Osteocyte (in vitro differentiated cells): ENCODE data around the gene SMARCA4. TPM values are rescaled to one million over a fixed set of nuclear protein-coding genes. Genes with fewer than 3 reads are reported as not detected.

Experiments
- DNase-seq: peaks from one replicate; pipeline ENCODE4 v3.0.0; 2021; ENCODE audit warnings: mixed read lengths; ENCODE audit not compliant: unreplicated experiment; ENCODE audit errors: extremely low spot score
- H3K27ac Mint-ChIP-seq: one replicate; pipeline ENCODE4 v1.8.0; 2021; ENCODE audit warnings: mild to moderate bottlenecking, mixed read lengths; ENCODE audit not compliant: unreplicated experiment
- H3K27me3 Mint-ChIP-seq: one replicate; pipeline ENCODE4 v1.8.0; 2021; ENCODE audit warnings: mixed read lengths; ENCODE audit not compliant: unreplicated experiment
- H3K36me3 Mint-ChIP-seq: one replicate; pipeline ENCODE4 v1.8.0; 2021; ENCODE audit warnings: mixed read lengths; ENCODE audit not compliant: unreplicated experiment
- H3K4me1 Mint-ChIP-seq: one replicate; pipeline ENCODE4 v1.8.0; 2021; ENCODE audit warnings: mixed read lengths; ENCODE audit not compliant: unreplicated experiment
- H3K4me3 Mint-ChIP-seq: one replicate; pipeline ENCODE4 v1.8.0; 2021; ENCODE audit warnings: mild to moderate bottlenecking, moderate library complexity, mixed read lengths; ENCODE audit not compliant: unreplicated experiment
- H3K9me3 Mint-ChIP-seq: one replicate; pipeline ENCODE4 v1.8.0; 2021; ENCODE audit warnings: mixed read lengths; ENCODE audit not compliant: unreplicated experiment
- total RNA-seq: library from RNA; stranded (reverse); gene quantifications from 2 replicates; pipeline ENCODE4 v1.2.1, GENCODE V29; 2021
- TF ChIP-seq, protein P1 (sequence below): fragments of 200-600 bp; sonication (generic); IDR thresholded peaks from 2 replicates; pipeline ENCODE4 v1.5.0; 2021; ENCODE audit warnings: antibody characterized with exemption, mild to moderate bottlenecking, moderate library complexity

Gene SMARCA4
- total RNA-seq, 1 donor from 2014 or later = 131 TPM

DNA sequence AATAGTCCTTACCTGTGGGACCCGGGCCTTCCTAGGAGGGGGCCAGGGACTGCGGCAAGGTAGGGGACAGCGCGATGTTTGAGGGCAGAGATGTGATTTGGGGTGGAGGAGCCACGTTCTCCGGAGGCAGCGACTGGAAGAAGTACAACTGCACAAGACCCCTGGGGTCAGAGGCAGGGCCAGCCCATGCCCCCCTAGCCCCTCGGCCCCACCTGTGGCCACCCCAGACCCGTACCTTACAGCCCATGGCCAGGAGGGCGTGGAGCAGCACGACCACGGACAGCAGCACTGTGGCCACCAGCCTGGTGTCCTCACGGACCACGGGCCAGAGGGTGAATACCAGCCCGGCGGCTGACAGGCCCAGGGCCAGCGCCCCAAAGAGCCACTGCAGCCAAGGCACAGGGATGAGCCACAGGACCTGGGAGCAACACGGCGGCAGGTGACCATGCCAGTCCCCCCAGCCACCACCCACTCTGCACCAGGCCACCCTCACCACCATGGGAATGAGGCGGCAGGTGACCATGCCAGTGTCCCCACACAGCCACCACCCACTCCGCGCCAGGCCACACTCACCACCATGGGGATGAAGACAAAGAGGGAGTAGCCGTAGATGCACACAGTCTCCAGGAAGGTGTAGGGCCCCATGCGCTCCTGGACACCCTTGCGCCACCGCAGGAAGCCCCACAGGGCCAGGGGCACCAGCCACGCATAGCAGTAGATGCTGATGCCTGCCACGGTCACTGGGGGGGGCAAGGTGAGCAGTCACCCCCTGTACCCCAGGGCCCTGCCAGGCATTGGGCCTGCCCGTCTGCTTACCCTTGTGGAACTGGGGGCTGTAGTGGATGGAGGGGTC lies 37.3 kb upstream of the SMARCA4 start:
- H3K27me3 Mint-ChIP-seq = no peaks in the 10 kb centered on the region
- H3K9me3 Mint-ChIP-seq = no peaks in the 10 kb centered on the region
- DNase-seq = no peak
- H3K4me1 Mint-ChIP-seq = peaks cover 10% of the 10 kb centered on the region
- TF ChIP-seq, protein P1, sequence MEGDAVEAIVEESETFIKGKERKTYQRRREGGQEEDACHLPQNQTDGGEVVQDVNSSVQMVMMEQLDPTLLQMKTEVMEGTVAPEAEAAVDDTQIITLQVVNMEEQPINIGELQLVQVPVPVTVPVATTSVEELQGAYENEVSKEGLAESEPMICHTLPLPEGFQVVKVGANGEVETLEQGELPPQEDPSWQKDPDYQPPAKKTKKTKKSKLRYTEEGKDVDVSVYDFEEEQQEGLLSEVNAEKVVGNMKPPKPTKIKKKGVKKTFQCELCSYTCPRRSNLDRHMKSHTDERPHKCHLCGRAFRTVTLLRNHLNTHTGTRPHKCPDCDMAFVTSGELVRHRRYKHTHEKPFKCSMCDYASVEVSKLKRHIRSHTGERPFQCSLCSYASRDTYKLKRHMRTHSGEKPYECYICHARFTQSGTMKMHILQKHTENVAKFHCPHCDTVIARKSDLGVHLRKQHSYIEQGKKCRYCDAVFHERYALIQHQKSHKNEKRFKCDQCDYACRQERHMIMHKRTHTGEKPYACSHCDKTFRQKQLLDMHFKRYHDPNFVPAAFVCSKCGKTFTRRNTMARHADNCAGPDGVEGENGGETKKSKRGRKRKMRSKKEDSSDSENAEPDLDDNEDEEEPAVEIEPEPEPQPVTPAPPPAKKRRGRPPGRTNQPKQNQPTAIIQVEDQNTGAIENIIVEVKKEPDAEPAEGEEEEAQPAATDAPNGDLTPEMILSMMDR = no peak
- H3K4me3 Mint-ChIP-seq = no peak overlapping the region
- H3K36me3 Mint-ChIP-seq = peaks cover 21% of the 10 kb centered on the region
- H3K27ac Mint-ChIP-seq = no peak overlapping the region

DNA sequence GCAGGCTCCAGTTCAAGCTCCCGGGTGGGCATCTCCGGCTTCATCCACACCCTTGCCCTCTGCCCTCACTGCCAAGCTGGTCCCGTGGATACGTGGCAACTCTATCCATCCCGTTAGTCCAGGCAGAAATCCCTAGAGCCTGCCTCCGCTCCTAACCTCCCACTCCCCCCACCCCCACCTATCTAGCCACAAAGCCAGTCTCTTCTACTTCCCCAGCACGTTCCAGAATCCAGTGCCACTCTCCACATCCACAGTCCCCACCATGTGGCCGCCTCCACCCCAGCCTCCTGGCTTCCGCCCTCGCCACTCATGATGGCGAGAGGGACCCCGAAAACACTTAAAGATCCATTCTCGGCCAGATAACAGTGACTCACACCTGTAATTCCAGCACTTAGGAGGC lies 36.2 kb upstream of the SMARCA4 start:
- Mint-ChIP-seq H3K9me3 (no peaks in the 10 kb centered on the region), H3K27me3 (no peaks in the 10 kb centered on the region), H3K4me3 (no peak overlapping the region), H3K36me3 (peaks cover 14% of the 10 kb centered on the region), H3K4me1 (peaks cover 15% of the 10 kb centered on the region), H3K27ac (no peak overlapping the region)
- DNase-seq = no peak
- TF ChIP-seq, protein P1 = no peak

DNA sequence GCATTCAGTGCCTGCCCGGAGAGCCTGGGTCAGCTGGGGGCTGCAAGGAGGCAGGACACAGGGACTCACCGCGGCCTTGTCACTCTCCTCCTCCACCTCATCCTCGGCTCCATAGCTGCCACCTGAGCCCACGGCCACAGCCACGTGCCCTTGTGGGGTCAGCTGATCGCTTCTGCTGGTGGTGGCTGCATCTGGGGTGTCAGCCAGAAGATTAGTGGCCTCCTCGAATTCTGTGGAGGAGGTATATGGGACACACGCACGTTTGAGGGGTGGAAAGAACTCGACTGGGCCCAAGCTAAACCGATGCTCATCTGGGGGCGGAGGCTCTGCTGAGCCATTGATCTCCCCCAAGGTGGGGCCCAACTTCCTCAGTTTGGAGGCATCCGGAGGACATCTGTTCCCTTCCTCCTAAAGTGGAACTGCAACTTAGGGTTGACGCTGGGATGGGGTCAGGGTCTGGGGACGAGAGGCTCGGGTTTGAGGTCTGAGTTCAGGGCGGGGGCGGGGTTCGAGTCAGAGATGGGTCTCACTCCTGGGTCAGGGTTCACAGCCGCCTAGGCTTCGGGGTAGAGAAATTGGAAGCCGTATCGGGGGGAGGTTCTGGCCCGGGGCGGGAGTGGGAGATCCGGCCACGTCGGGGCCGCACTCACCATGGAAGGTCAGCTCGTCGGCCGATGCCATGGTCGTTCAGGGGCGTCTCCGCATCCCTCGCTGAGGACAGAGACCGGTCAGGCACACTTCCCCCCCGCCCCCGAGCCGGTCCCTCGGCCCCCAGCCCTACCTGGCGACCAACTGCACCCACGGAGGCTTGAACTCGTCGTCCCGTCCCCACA lies 32.9 kb upstream of the SMARCA4 start:
- Mint-ChIP-seq H3K4me1 (peaks cover 25% of the 10 kb centered on the region), H3K27ac (peak overlapping the region; percentile 78), H3K9me3 (no peaks in the 10 kb centered on the region), H3K36me3 (peaks cover 11% of the 10 kb centered on the region), H3K27me3 (no peaks in the 10 kb centered on the region), H3K4me3 (peak overlapping the region; percentile 93)
- TF ChIP-seq, protein P1 = no peak
- DNase-seq = no peak

DNA sequence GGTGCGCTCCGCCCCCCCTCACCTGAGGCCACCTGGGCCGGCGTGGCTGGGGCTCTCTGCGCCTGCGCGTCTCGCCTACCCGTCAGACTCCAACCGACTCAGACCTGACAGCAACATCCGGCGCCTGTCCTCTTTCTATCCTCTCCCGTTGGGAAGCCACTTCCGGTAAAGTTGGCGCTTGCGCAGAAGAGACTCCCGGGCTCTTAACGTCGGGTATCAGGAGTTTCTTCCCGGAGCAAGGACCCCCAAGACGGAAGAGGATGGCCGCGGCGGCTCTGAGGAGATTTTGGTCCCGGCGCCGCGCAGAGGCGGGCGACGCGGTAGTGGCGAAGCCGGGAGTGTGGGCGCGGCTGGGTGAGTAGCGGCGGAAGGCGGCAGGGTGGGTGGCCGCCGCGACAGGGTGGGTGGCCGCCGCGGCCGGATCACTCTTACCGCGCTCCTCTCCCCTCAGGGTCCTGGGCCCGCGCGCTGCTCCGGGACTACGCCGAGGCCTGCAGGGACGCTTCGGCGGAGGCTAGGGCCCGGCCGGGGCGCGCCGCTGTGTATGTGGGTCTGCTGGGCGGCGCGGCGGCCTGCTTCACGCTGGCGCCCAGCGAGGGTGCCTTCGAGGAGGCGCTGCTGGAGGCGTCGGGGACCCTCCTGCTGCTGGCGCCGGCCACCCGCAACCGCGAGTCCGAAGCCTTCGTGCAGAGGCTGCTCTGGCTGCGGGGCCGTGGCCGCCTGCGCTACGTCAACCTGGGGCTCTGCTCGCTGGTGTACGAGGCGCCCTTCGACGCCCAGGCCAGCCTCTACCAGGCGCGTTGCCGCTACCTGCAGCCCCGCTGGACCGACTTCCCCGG lies 32.0 kb upstream of the SMARCA4 start, which contains the start of the genes TIMM29 and YIPF2:
Gene TIMM29 (plus strand): TSS at position 249 of the 839 bp plus-strand sequence. CDS start 12 bp downstream, at position 261.
Gene YIPF2 (minus strand): TSS at position 77 of the 839 bp plus-strand sequence. CDS start 229 bp downstream, outside the sequence.
- Mint-ChIP-seq H3K27ac (peak within 1 kb of the TSS; percentile 78), H3K4me3 (peak within 1 kb of the TSS; percentile 93), H3K4me1 (peaks cover 25% of the 10 kb centered on the region), H3K9me3 (no peaks in the 10 kb centered on the region), H3K36me3 (peaks cover 9% of the 10 kb centered on the region), H3K27me3 (no peaks in the 10 kb centered on the region)
- TF ChIP-seq, protein P1 = no peak
- DNase-seq = peak; percentile 98
